Panc1 (cell line): ENCODE results near the gene PRKCA. TPM values are rescaled to one million over a fixed set of nuclear protein-coding genes. Genes with fewer than 3 reads are reported as not detected.

ENCODE experiments used
- ATAC-seq: fragments of 200-7000 bp; cut with Tn5 transposase; 2 replicates; pipeline ENCODE4 v1.9.1; 2020; ENCODE audit warnings: mild to moderate bottlenecking, moderate library complexity
- BruUV-seq: library from RNA; stranded (reverse); fragments of 400-500 nt; replicated peaks from 2 replicates; lab custom pipeline; 2021; lab: Mats Ljungman, UMichigan
- CTCF ChIA-PET: fragments of 300-600 bp; sonication (Branson Sonifier 250); formaldehyde crosslinking; loops from one replicate; lab custom pipeline; 2022; ENCODE audit warnings: antibody characterized with exemption; lab: Charles Lee
- POLR2A ChIA-PET: fragments of 300-600 bp; sonication (Branson Sonifier 250); formaldehyde crosslinking; loops from one replicate; lab custom pipeline; 2022; ENCODE audit warnings: antibody characterized with exemption; lab: Charles Lee
- DNase-seq: peaks from one replicate; pipeline ENCODE4 v3.0.0-alpha.2; 2010; ENCODE audit warnings: low read depth, low spot score
- H3K27ac ChIP-seq: 2 replicates; pipeline ENCODE4 v1.5.1; 2011; ENCODE audit warnings: mild to moderate bottlenecking, low read length, inconsistent platforms
- H3K27me3 ChIP-seq: fragments of 200-500 bp; sonication (Bioruptor generic); 2 replicates; pipeline ENCODE4 v1.6.0; 2014; ENCODE audit warnings: low read length, inconsistent platforms; ENCODE audit not compliant: control insufficient read depth, insufficient read depth
- H3K36me3 ChIP-seq: fragments of 200-500 bp; sonication (Bioruptor generic); 2 replicates; pipeline ENCODE4 v1.5.1; 2014; ENCODE audit warnings: inconsistent platforms, mild to moderate bottlenecking, low read length, moderate library complexity; ENCODE audit not compliant: control insufficient read depth, insufficient read depth
- H3K4me1 ChIP-seq: 2 replicates; pipeline ENCODE4 v1.5.1; 2011; ENCODE audit warnings: inconsistent platforms, mild to moderate bottlenecking, low read length, moderate library complexity; ENCODE audit not compliant: control insufficient read depth, insufficient read depth
- H3K4me3 ChIP-seq, 2 experiments: 2 replicates each; pipeline ENCODE4 v1.5.1; 2011 to 2012; ENCODE audit warnings: low read depth in 2 of 2, low read length in 2 of 2, mild to moderate bottlenecking in 2 of 2, inconsistent platforms in 1 of 2, moderate library complexity in 1 of 2
- H3K9me3 ChIP-seq: fragments of 200-500 bp; sonication (Bioruptor generic); 2 replicates; pipeline ENCODE4 v1.5.1; 2014; ENCODE audit warnings: low read depth, mild to moderate bottlenecking, inconsistent platforms, low read length, moderate library complexity; ENCODE audit not compliant: control insufficient read depth, insufficient read depth
- CTCF ChIP-seq: fragments of 450-650 bp; IDR thresholded peaks from 2 replicates; pipeline ENCODE4 v1.5.1; 2017; ENCODE audit warnings: mild to moderate bottlenecking
- POLR2AphosphoS5 ChIP-seq: IDR thresholded peaks from 2 replicates; pipeline ENCODE4 v1.6.1; 2012; ENCODE audit warnings: mild to moderate bottlenecking, low read depth, low read length, moderate library complexity
- REST ChIP-seq, 2 experiments: IDR thresholded peaks; 2 replicates each; pipeline ENCODE4 v1.6.1; 2011 to 2012; ENCODE audit warnings: low read depth in 2 of 2, control low read depth in 1 of 2, low read length in 1 of 2, mild to moderate bottlenecking in 1 of 2, moderate library complexity in 1 of 2; ENCODE audit not compliant: insufficient read depth in 1 of 2
- SIN3A ChIP-seq: IDR thresholded peaks from 2 replicates; pipeline ENCODE4 v1.6.1; 2012; ENCODE audit warnings: low read depth, mild to moderate bottlenecking, low read length, moderate library complexity, borderline replicate concordance; ENCODE audit not compliant: insufficient read depth
- TCF7L2 ChIP-seq: IDR thresholded peaks from 2 replicates; pipeline ENCODE4 v1.6.1; 2011; ENCODE audit warnings: mild to moderate bottlenecking, low read depth, low read length, inconsistent platforms
- in situ Hi-C: cut with HindIII; loops from 2 replicates; pipeline ENCODE4 v1.10.0; 2016; ENCODE audit warnings: low sequenced_read_pairs, low pct_unique_long_range_greater_than_20kb
- intact Hi-C: fragments of 100-400 bp; cut with micrococcal nuclease; formaldehyde crosslinking; loops from one replicate; pipeline ENCODE4 v1.10.0; 2022; ENCODE audit not compliant: unreplicated experiment
- total RNA-seq: library from RNA; stranded (reverse); gene quantifications from one replicate; pipeline ENCODE4 v1.2.1, GENCODE V29; 2021; ENCODE audit not compliant: unreplicated experiment

The PRKCA gene
- total RNA-seq, 1 experiment from 2014 or later, result 53.0 TPM

- no peaks in the 10 kb centered on the region for H3K4me1 ChIP-seq
- H3K27me3 ChIP-seq, result no peaks in the 10 kb centered on the region
- ChIA-PET CTCF (no interaction called here), POLR2A (no interaction called here)
- no peaks in the 10 kb centered on the region for H3K9me3 ChIP-seq
- H3K36me3 ChIP-seq, result no peaks in the 10 kb centered on the region
- no TSS peak for BruUV-seq
- in situ Hi-C loops, result no loop called here
- ATAC-seq (no peak), DNase-seq (no peak)
- H3K27ac ChIP-seq, result no peak overlapping the region
- intact Hi-C loops, result no loop called here
- TF ChIP-seq REST (IDR thresholded peaks at IDR 0.05; ENCODE audit: insufficient read depth in 1 of 2, low read depth in 2 of 2, low read length in 1 of 2) (no peak), TCF7L2 (no peak), CTCF (no peak), POLR2AphosphoS5 (no peak), SIN3A (no peak)
- H3K4me3 ChIP-seq, result no peak overlapping the region
Measured at GRCh38 chr17:66655861-66656260, 353.4 kb downstream of the PRKCA start.

- ChIA-PET POLR2A (interaction anchor here (0.6 kb wide), 1 partner anchor 412 kb away, joined by 3 read pairs; no protein-coding TSS in a partner anchor), CTCF (no interaction called here)
- BruUV-seq, result no TSS peak
- Histone ChIP-seq H3K9me3 (no peaks in the 10 kb centered on the region), H3K4me3 (no peak overlapping the region), H3K27ac (no peak overlapping the region), H3K36me3 (no peaks in the 10 kb centered on the region), H3K27me3 (no peaks in the 10 kb centered on the region), H3K4me1 (no peaks in the 10 kb centered on the region)
- ATAC-seq, result peak; percentile 62
- DNase-seq, result peak; percentile 69
- in situ Hi-C loops, result no loop called here
- intact Hi-C loops, result no loop called here
- no peak for TF ChIP-seq REST (IDR thresholded peaks at IDR 0.05; ENCODE audit: insufficient read depth in 1 of 2, low read depth in 2 of 2, low read length in 1 of 2)
- TF ChIP-seq CTCF, result no peak
- TF ChIP-seq SIN3A, result no peak
- TF ChIP-seq TCF7L2, result no peak
- no peak for TF ChIP-seq POLR2AphosphoS5
Measured at GRCh38 chr17:66661411-66662256, 359.2 kb downstream of the PRKCA start.
